Thyroid gland (tissue), 4 donors: ENCODE results near the gene TRAF7. TPM values are rescaled to one million over a fixed set of nuclear protein-coding genes. Genes with fewer than 3 reads are reported as not detected.
A peak's percentile ranks its signal among the peaks of the same experiment; 100 is the strongest.

Experiments
- DNase-seq, 2 donors: peaks; one replicate each; pipeline ENCODE4 v3.0.0-alpha.2; 2019
- H3K27ac ChIP-seq, 3 donors: fragments of 200-600 bp; sonication (generic); 1 replicate in 2 of 3; 2 replicates in 1 of 3; pipeline ENCODE4 v1.5.1; 2016 to 2019; ENCODE audit warnings: mild to moderate bottlenecking in 1 of 3, moderate library complexity in 1 of 3
- H3K27me3 ChIP-seq: fragments of 200-600 bp; sonication (generic); one replicate; pipeline ENCODE4 v1.5.1; 2019
- H3K36me3 ChIP-seq, 2 donors: fragments of 200-600 bp; sonication (generic); one replicate each; pipeline ENCODE4 v1.5.1; 2016 to 2019
- H3K4me1 ChIP-seq, 2 donors: fragments of 200-600 bp; sonication (generic); one replicate each; pipeline ENCODE4 v1.5.1; 2017 to 2019
- H3K4me3 ChIP-seq, 3 donors: fragments of 200-600 bp; sonication (generic); replicated peaks in 1 of 3; 1 replicate in 2 of 3; 2 replicates in 1 of 3; pipeline ENCODE4 v1.5.1; 2016; ENCODE audit warnings: mild to moderate bottlenecking in 1 of 3
- H3K9me3 ChIP-seq: fragments of 200-600 bp; sonication (generic); one replicate; pipeline ENCODE4 v1.5.1; 2017
- POLR2A ChIP-seq, 2 donors: fragments of 450-650 bp; IDR thresholded peaks; one replicate each; pipeline ENCODE4 v1.6.1; 2017; ENCODE audit warnings: antibody characterized with exemption in 2 of 2, mild to moderate bottlenecking in 2 of 2, moderate library complexity in 1 of 2
- WGBS, 2 donors: methylation state at CpG; one replicate each; pipeline ENCODE4 v1.1.5; 2017; 5-methylcytosine and 5-hydroxymethylcytosine counted together
- intact Hi-C: fragments of 100-400 bp; cut with DNase I; formaldehyde crosslinking; loops from one replicate; pipeline ENCODE4 v1.15.1; 2023
- total RNA-seq, 4 donors: library from RNA; depleted of rRNA; stranded (reverse); fragments of >200 nt; gene quantifications; one replicate each; pipeline ENCODE4 v1.2.3, GENCODE V29; 2016
- TF ChIP-seq, protein P1 (sequence below), 6 experiments: fragments of 200-600 bp in 3 of 6; fragments of 450-650 bp in 3 of 6; sonication (generic) in 3 of 6; IDR thresholded peaks; one replicate each; pipeline ENCODE4 v1.5.1; 2016 to 2019; ENCODE audit warnings: antibody characterized with exemption in 6 of 6, mild to moderate bottlenecking in 2 of 6, inconsistent platforms in 1 of 6, moderate library complexity in 1 of 6

The TRAF7 gene
- total RNA-seq, 4 donors from 2014 or later = 27.7 to 51.9 (median 41.5) TPM

DNA sequence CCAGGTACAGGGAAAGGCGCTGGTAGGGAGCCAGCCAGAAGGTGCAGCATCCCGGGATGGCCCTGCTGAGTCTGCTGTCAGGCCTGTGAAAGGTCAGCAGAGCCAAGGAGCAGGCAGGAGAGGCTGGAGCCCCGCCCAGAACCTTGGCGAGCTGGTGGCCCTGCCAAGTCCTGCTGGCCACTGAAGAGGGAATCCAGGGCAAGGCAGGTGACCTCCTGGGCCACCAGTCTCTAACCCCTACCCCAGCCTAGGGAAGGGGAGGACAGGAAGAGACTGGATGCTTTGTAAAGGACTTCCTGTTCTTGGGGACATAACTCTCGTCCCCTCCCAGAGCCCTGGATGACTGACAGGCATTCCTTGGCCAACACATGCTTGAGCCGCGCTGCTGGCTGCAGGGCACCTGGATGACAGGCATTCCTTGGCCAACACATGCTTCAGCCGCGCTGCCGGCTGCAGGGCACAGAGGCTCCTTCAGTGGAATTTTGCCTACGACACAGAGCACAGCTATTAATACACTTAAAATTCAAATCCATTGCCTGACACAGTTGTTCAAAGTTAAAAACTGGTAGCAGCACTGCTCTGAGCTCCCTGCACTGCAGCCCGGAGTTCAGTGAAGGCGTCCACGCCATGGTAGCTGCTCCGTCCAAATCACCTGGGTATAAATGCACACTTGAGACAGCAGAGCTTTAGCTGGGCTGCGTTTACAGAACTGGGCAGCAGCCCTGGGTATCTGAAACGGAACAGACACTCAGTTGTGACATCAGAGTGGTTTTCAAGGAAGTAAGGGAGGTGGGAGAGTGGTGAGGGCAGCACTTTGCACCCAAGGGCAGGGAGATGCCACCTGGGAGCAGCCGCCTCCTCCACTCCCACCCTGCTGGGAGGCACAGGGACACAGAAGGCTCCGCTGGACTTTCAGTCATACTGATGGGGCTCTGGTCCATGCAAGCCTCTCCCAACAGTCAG, 57.1 kb downstream of the TRAF7 start:
- Histone ChIP-seq H3K4me1 (peaks cover 21 to 28% of the 10 kb centered on the region in 2 donors), H3K27me3 (no peaks in the 10 kb centered on the region), H3K9me3 (no peaks in the 10 kb centered on the region), H3K27ac (peak overlapping the region; percentile 13 to 71 (median 35)), H3K4me3 (peak overlapping the region in 1 of 3 donors; percentile 81), H3K36me3 (peaks cover 16 to 18% of the 10 kb centered on the region in 2 donors)
- peak; percentile 87 to 91 for DNase-seq
- intact Hi-C loops = no loop called here
- TF ChIP-seq, protein P1, sequence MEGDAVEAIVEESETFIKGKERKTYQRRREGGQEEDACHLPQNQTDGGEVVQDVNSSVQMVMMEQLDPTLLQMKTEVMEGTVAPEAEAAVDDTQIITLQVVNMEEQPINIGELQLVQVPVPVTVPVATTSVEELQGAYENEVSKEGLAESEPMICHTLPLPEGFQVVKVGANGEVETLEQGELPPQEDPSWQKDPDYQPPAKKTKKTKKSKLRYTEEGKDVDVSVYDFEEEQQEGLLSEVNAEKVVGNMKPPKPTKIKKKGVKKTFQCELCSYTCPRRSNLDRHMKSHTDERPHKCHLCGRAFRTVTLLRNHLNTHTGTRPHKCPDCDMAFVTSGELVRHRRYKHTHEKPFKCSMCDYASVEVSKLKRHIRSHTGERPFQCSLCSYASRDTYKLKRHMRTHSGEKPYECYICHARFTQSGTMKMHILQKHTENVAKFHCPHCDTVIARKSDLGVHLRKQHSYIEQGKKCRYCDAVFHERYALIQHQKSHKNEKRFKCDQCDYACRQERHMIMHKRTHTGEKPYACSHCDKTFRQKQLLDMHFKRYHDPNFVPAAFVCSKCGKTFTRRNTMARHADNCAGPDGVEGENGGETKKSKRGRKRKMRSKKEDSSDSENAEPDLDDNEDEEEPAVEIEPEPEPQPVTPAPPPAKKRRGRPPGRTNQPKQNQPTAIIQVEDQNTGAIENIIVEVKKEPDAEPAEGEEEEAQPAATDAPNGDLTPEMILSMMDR (IDR thresholded peaks at IDR 0.05) = no peak
- TF ChIP-seq POLR2A (IDR thresholded peaks at IDR 0.05) = peak in 1 of 2 donors; percentile 33
- WGBS, 2 donors = 38 to 45% methylated on average over 19 of the region's 19 CpGs

DNA sequence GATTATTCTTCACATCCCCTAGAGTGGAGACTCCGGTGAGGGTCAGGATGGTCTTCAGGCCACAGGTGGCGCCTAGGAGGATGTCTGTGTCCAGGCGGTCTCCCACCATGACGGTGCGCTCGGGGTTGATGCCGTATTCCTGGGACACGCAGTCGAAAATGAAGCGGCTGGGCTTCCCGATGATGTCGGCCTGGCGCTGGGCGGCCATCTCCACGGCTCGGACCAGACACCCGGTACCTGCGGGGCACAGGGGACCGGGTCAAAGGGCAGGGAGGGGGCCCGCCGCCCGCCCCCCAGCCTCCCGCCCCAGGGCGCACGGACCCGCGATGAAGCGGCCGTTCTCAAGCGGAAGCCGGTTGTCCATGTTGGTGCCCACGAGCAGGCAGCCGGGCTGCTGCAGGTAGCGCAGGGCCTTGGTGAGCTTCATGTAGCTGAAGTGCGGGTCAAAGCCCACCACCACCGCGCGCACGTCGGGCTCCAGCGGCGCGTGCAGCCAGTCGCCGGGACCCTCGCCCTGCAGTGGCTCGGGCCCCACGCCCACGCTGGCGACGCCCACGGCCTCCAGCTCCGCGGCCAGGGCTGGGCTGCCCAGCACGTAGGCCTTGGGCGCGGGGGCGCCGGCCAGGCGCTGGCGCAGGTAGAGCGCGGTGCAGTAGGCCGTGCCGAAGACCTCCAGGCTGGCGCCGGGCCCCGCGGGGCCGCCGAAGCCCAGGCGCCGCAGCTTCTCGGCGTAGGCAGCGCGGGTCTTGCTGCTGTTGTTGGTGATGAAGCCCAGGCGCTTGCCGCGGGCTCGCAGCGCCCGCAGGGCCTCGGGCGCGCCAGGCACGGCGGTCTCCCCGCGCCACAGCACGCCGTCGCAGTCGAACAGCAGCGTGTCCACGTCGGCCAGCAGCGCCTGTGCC, 58.5 kb downstream of the TRAF7 start:
- WGBS, 2 donors = 2 to 4% methylated on average over 19 to 30 of the region's 98 CpGs
- peak overlapping the region; percentile 13 to 68 (median 14) for H3K27ac ChIP-seq
- no peaks in the 10 kb centered on the region for H3K9me3 ChIP-seq
- intact Hi-C loops = no loop called here
- peak overlapping the region; percentile 39 to 81 (median 77) for H3K4me3 ChIP-seq
- no peak for DNase-seq
- peak in 1 of 2 donors; percentile 44 for TF ChIP-seq POLR2A (IDR thresholded peaks at IDR 0.05)
- TF ChIP-seq, protein P1 (IDR thresholded peaks at IDR 0.05) = no peak
- peaks cover 2 to 5% of the 10 kb centered on the region in 2 donors for H3K36me3 ChIP-seq
- H3K4me1 ChIP-seq = peaks cover 21 to 31% of the 10 kb centered on the region in 2 donors
- H3K27me3 ChIP-seq = no peaks in the 10 kb centered on the region

DNA sequence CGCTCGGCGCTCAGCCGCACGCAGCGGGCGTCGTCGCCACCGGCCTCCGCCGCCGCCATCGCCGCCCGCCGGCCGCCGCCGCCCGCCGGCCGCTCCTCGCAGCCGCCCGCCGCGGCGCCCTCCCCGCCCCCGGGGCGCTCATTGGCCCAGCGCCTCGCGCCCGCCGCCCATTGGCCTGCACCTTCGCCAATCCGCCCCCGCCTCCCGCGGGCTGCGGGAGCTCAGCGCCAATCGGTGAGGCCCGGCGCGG, 59.1 kb downstream of the TRAF7 start, which contains the start of gene PGP:
PGP (minus strand) TSS at position 122 of the 250 bp plus-strand sequence; CDS start at position 59, 63 bp downstream.
- intact Hi-C loops = no loop called here

DNA sequence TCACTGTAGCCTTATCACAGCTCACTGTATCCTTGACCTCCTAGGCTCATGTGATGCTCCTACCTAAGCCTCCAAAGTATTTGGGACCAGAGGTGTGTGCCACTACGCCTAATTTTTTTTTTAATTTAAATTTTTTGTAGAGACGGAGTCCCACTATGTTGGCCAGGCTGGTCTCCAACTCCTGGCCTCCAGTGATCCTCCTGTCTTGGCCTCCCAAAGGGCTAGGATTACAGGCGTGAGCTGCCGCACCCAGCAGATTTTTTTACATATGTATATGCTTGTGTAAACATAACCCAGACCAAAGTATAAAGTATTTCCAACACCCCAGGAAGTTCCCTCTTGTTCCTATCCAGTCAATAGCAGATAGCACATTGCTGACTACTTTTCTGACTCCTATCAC, 60.7 kb downstream of the TRAF7 start:
- TF ChIP-seq, protein P1 (IDR thresholded peaks at IDR 0.05) = no peak
- TF ChIP-seq POLR2A (IDR thresholded peaks at IDR 0.05) = no peak
- DNase-seq = no peak
- 96 to 97% methylated on average over 4 of the region's 4 CpGs for whole genome bisulfite sequencing, 2 donors
- H3K4me1 ChIP-seq = peaks cover 21 to 37% of the 10 kb centered on the region in 2 donors
- no peaks in the 10 kb centered on the region for H3K9me3 ChIP-seq
- intact Hi-C loops = no loop called here
- no peaks in the 10 kb centered on the region for H3K27me3 ChIP-seq
- no peak overlapping the region for H3K4me3 ChIP-seq
- H3K36me3 ChIP-seq = no peaks in the 10 kb centered on the region
- no peak overlapping the region for H3K27ac ChIP-seq

More for the DNA sequence above, 59.1 kb downstream of the TRAF7 start, which contains the start of gene PGP:
- TF ChIP-seq, protein P1 (IDR thresholded peaks at IDR 0.05) = no peak
- TF ChIP-seq POLR2A (IDR thresholded peaks at IDR 0.05) = no peak
- Histone ChIP-seq H3K27ac (peak within 1 kb of the TSS; percentile 80 to 94 (median 89)), H3K27me3 (no peaks in the 10 kb centered on the region), H3K4me3 (peak within 1 kb of the TSS; percentile 52 to 81 (median 77)), H3K36me3 (no peaks in the 10 kb centered on the region), H3K4me1 (peaks cover 21 to 31% of the 10 kb centered on the region in 2 donors), H3K9me3 (no peaks in the 10 kb centered on the region)
- WGBS, 2 donors = 0% methylated on average over 4 of the region's 48 CpGs; no CpG with 5 or more reads in 1 of the 2 donors
- DNase-seq = no peak
